CMK (cell line): ENCODE results near the gene SLC45A2.
"Not testable (repeated sequence)": the region's sequence is repeated elsewhere in the genome, so short reads cannot be mapped to it uniquely, and the experiment has no call there.

Experiments used
- DNase-seq: peaks from one replicate; pipeline ENCODE4 v3.0.0-alpha.2; 2010; ENCODE audit warnings: low read depth

Gene SLC45A2

DNA sequence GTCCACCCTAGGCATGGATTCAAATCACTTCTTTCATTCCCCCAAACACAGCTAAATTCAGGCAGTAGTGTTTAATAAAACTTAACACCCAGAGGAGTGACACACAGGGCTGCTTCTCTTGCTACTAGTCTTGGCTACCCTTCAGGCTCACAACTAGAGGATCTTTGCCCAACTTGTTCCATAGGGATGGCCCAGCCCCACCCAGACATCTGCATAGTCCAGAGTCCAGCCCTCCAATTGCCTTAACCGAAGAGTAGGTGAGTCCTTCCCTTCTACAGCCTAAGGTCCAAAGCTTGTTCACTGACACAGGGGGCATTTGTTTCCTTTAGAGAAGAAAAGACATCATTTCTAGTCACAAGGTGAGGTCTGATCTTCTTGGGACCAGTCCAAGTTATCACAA is 63.5 kb downstream of the SLC45A2 start:
- no peak for DNase-seq

DNA sequence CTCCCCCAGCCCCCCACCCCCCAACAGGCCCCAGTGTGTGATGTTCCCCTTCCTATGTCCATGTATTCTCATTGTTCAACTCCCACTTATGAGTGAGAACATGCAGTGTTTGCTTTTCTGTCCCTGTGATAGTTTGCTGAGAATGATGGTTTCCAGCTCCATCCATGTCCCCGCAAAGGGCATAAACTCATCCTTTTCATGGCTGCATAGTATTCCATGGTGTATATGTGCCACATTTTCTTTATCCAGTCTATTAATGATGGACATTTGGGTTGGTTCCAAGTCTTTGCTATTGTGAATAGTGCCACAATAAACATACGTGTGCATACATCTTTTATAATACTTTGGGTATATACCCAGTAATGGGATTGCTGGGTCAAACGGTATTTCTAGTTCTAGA is 69.6 kb downstream of the SLC45A2 start:
- DNase-seq, result not testable (repeated sequence)

GRCh38 chr5:33906248-33906647 is 78.2 kb downstream of the SLC45A2 start:
- not testable (repeated sequence) for DNase-seq

- DNase-seq, result no peak
Observed at GRCh38 chr5:33905381-33905780, 79.1 kb downstream of the SLC45A2 start.

DNA sequence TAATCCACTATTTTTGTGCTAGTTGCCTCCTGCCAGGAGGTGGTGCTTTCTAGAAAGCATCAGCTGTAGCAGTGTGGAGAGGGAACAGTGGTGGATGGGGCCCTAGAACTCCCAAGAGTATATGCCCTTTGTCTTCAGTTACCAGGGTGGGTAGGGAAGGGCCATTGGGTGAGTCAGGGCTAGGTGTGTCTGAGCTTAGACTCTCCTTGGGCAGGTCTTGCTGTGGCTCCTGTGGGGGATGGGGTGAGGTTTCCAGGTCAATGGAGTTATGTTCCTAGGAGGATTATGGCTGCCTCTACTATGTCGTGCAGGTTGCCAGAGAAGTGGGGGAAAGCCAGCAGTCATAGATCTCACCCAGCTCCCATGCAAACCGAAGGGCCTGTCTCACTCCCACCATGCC is 81.4 kb downstream of the SLC45A2 start:
- DNase-seq, result no peak

DNA sequence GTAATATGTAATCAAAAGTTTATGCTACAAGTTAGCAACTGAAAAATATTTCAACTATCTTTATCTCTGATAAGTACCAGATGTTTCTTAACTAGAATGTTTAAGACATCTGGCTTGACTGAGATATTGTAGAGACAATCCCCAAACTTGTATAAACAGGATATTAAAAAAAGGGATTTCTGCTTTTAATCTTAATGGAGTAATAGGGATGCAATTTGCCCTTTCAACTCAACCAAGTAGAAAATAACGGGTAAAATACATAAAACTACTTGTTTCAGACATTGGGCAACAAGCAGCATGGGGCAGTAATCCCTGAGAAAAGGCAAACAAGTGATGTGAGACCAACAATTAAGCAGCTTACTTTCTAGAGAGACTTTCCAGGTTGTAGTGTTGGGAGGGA is 83.3 kb downstream of the SLC45A2 start:
- no peak for DNase-seq
